Measurements from ENCODE around the gene SOX10.
"Not testable (repeated sequence)": the region's sequence is repeated elsewhere in the genome, so short reads cannot be mapped to it uniquely, and the experiment has no call there.

SOX10 gene

DNA sequence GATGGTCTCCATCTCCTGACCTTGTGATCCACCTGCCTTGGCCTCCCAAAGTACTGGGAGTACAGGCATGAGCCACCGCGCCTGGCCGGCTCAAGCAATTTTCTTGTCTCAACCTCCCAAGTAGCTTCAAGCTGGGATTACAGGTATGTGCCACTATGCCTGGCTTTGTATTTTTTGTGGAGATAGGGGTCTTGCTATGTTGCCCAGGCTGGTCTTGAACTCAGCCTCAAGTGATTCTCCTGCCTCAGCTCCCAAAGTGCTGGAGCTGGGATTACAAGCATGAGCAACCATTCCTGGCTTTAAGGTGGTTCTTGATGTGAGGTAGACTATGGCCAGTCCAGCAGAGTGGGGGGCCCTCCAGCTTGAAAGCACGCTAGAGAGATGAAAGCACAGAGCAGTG lies 23.3 kb downstream of the SOX10 start:
- DNase-seq (ENCODE audit: low spot score) = no peak

DNA sequence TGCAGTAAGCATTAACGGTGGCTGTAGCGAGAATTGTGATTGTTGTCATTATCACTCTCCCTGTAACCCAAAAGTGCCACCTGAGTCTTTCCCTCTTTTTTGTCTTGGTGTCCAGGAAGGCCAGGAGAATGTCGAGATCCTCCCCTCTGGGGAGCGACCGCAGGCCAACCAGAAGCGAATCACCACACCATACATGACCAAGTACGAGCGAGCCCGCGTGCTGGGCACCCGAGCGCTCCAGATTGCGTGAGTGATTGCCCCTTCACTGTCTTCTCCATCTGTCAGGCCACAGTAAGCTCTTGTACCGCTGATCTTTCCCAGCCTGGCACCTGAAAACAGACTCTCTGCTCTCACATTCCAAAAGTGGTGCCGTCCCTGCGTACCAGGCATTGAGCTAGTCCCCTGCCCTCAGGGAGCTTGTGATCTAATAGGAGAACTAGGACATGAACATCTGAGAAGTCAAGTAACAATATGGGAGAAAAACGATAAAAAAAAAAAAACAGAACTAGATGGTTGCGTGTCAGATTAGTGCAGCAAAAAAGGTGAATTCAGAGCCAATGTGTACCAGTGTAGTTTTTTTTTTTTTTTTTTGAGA lies 25.0 kb downstream of the SOX10 start:
- DNase-seq (ENCODE audit: low spot score) = no peak

GRCh38 chr22:37957232-37957631 lies 27.1 kb downstream of the SOX10 start:
- DNase-seq (ENCODE audit: low spot score) = no peak

DNA sequence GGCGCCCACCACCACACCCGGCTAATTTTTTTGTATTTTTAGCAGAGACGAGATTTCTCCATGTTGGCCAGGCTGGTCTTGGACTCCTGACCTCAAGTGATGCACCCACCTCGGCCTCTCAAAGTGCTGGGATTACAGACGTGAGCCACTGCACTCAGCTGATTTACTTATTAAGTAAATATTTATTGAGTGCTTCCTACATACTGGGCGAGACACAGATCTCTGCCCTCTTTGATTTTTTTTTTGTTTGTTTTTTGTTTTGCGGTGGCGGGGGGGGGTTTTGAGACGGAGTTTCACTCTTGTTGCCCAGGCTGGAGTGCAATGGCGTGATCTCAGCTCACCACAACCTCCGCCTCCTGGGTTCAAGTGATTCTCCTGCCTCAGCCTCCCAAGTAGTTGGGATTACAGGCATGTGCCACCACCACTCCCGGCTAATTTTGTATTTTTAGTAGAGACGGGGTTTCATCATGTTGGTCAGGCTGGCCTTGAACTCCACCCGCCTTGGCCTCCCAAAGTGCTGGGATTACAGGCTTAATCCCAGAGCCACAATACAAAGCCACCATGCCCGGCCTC lies 28.4 kb downstream of the SOX10 start:
- not testable (repeated sequence) for DNase-seq (ENCODE audit: low spot score)

DNA sequence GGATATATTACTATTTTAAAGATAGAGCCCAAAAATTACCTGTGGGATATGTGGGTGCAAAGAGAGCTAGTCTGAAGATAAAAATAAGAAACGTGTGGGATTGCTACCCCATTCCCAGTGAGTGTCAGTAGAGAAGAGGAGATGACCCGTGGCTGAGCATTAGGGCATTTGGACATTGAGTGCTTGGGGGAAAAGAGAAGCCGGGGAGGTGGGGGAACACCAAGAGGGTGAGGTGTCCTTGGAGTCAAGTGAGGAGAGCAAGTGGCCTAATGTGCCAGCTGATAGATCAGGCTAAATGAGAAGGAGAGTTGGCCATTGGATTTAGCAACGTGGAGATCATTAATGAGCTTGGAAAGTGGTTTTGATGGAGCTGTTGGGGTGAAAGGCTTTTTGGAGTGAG lies 29.7 kb downstream of the SOX10 start:
- DNase-seq (ENCODE audit: low spot score) = no peak

DNA sequence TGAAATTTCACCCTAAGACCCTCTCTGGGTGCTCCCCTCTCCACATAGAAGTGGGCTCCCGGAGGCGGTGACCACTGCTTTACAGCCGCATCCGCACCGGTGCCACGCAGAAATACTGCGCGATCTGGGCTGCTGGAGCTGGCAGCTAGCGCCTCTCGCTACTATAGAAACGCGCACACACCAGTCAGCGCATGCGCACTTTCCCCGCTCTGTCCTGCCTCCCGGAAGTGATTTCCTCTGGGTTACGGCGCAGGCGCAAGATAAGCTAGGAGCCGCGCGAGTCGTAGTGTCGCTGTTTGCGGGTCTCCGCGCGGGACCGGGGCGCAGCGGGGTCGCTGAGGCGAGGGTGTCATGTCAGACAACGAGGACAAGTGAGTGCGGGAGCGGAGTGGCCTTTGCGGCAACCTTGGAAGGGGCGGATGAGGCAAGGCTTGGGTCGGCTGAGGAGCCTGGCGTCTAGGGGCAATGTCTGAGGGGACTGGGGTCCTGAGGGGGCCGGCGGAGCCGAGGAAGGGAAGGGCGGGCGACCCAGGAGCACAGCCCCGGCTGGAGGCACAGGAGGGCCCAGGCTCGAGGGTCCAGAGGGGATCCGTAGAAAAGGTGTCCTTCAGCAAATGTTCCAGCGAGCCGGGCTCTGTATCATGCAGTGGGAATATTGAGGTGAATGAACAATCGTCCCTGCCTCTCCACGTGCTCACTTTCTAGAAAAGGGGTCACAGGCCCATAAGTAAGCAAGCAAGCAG lies 30.7 kb downstream of the SOX10 start, which contains the start of the genes C22orf23 and POLR2F:
C22orf23 (minus strand) TSS at position 165 of the 743 bp plus-strand sequence. CDS start 452 bp downstream, outside the sequence.
POLR2F (plus strand) TSS at position 263 of the 743 bp plus-strand sequence; CDS start at position 352, 89 bp downstream.
- DNase-seq (ENCODE audit: low spot score) = peak; percentile 99

DNA sequence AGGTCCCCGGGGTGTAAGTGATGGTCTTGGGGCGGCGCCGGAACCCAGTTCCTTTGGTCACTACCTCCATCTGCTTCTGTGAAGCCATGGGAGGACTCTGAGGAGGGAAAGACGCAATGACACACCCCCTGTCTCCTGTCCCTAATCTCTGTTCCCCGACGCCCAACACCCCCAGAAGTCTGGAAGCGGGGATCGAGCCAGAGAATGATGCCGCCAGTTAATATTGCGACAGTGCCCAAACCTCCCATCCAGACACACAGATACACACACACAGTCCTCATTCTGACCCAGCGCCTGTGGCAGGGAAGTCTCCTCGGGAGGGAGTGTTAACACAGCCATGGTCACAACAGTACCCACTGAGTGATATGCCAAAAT lies 31.3 kb downstream of the SOX10 start:
- no peak for DNase-seq (ENCODE audit: low spot score)

GRCh38 chr22:37952629-37953028 lies 31.7 kb downstream of the SOX10 start:
- not testable (repeated sequence) for DNase-seq (ENCODE audit: low spot score)

DNA sequence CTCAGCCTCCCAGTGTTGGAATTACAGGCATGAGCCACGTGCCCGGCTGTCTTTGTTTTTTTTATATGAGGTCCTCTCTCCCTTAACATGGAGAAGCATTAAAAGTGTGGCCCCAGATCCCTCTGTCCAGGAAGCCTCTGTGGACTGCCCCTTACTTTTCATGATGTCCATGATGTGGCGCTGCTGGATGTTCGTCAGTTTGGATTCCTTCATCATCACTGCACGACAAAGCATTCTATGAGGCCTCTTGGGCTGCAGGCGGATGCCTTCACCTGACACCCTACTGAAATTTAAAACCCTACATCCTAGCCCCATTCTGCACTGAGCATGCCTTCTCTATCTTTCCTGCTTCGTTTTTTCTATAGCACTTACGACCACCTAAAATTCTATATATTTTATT lies 33.0 kb downstream of the SOX10 start:
- no peak for DNase-seq (ENCODE audit: low spot score)

GRCh38 chr22:37947142-37947795 lies 37.1 kb downstream of the SOX10 start:
- DNase-seq (ENCODE audit: low spot score) = not testable (repeated sequence)

DNA sequence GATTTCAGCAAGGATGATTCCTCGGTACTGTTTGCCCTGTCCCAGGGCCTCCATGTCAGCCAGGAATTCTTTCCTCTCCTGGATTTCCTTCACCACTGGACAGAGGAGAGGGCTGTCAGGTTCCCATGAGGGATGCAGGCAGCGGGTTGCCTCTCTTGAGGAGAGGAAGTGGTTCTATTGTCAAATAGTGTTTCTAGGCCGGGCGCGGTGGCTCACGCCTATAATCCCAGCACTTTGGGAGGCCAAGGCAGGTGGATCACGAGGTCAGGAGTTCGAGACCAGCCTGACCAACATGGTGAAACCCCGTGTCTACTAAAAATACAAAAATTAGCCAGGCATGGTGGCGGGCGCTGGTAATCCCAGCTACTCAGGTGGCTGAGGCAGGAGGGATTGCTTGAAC lies 39.9 kb downstream of the SOX10 start:
- not testable (repeated sequence) for DNase-seq (ENCODE audit: low spot score)

DNA sequence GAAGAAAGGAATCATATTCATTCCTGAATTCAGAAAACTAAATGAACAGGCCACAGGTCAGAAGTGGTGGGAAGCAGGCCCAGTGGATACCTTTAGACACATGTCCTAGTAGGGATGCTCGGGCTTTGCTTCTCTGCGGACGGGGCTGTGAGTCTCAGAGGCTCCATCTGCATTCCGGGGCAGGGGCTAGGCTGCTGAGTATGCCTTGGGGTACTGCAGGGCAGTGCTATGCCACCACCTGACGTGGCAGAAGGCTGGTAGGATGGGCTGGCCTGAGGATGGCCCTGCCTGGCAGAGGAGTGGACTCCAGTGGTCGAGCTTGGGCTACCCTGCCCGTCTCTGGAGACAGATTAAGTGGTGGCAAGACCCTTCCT lies 40.5 kb downstream of the SOX10 start:
- no peak for DNase-seq (ENCODE audit: low spot score)

DNA sequence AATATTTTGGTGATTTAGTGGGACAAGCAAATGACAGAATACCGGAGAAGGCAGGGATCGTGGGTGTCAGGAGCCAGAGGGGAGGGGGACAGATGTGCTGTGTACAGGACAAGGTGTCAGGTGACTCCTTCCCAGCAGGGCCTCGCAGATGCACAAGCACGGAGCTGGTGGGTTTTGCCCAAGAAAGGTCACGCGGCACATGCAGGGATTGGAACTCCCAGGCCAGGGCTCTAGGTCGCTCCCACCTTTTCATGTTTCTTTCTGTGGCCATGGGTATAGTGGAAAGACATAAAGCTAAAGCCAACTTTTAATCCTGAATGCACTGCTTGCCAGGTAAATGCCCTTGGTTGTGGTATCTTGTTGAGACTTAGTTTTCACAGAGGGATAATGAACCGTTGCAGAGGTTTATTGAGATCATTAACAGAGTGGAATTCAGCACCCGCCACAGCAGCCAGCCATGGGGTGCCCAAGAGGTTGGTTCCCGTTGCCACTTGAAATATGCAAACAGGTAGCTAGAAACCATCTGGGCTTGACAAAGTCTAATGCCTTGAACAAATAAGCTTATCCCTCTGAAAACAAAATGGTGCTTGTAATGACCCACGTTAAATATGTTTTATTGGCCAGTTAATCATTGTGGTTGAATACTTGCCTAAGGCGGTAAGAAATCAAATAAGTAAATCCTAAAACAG lies 41.1 kb downstream of the SOX10 start:
- DNase-seq (ENCODE audit: low spot score) = no peak

- no peak for DNase-seq (ENCODE audit: low spot score)
Measured at GRCh38 chr22:37942133-37942532, 42.2 kb downstream of the SOX10 start.

GRCh38 chr22:37940698-37941376 lies 43.5 kb downstream of the SOX10 start:
- DNase-seq (ENCODE audit: low spot score) = no peak

- peak; percentile 95 for DNase-seq (ENCODE audit: low spot score)
Measured at GRCh38 chr22:37933711-37934376, 50.5 kb downstream of the SOX10 start.

- no peak for DNase-seq (ENCODE audit: low spot score)
Measured at GRCh38 chr22:37932821-37933578, 51.4 kb downstream of the SOX10 start.

- no peak for DNase-seq (ENCODE audit: low spot score)
Measured at GRCh38 chr22:37932401-37932800, 52.0 kb downstream of the SOX10 start.

DNA sequence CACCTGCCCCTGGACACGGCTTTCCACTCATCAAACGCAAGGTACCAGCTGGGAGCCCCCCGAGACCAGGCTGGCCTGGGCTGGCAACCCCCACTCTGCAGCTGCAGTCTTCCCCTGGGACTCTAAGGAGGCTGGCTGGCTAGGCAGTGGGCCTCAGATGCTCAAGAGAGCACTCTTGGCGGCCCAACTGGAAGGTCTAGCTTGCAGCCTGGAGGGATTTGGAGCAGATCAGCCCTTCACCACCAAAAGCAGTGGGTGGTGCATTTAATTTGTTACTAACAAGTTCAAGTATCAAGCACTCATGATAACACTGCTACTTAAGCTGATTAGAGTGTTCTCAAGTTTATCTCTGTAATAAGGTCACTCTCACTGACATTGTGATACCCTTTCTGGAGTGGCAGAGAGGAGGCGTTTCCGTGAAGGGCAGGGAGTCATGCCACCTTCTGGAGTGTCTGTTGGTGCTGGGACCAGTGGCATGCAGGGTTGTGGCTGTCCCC lies 52.4 kb downstream of the SOX10 start:
- no peak for DNase-seq (ENCODE audit: low spot score)

GRCh38 chr22:37930952-37931440 lies 53.4 kb downstream of the SOX10 start:
- DNase-seq (ENCODE audit: low spot score) = no peak
